Measurements from ENCODE around the gene C5.

The C5 gene

GRCh38 chr9:120920806-120921178 is 129.3 kb downstream of the C5 start:
- Histone ChIP-seq H3K4me3 (ENCODE audit: low read depth, low read length) (no peak overlapping the region), H3K36me3 (ENCODE audit: control insufficient read depth, insufficient read depth, low read length) (no peaks in the 10 kb centered on the region), H3K79me2 (no peaks in the 10 kb centered on the region), H3K4me2 (ENCODE audit: low read length) (no peak overlapping the region), H3K27ac (no peak overlapping the region), H3K9me3 (ENCODE audit: control insufficient read depth, low read length) (no peaks in the 10 kb centered on the region), H2AFZ (no peak overlapping the region), H3K27me3 (ENCODE audit: control insufficient read depth, insufficient read depth, low read length) (no peaks in the 10 kb centered on the region), H3K4me1 (no peaks in the 10 kb centered on the region), H3K9ac (no peak overlapping the region)
- TF ChIP-seq, protein P1, sequence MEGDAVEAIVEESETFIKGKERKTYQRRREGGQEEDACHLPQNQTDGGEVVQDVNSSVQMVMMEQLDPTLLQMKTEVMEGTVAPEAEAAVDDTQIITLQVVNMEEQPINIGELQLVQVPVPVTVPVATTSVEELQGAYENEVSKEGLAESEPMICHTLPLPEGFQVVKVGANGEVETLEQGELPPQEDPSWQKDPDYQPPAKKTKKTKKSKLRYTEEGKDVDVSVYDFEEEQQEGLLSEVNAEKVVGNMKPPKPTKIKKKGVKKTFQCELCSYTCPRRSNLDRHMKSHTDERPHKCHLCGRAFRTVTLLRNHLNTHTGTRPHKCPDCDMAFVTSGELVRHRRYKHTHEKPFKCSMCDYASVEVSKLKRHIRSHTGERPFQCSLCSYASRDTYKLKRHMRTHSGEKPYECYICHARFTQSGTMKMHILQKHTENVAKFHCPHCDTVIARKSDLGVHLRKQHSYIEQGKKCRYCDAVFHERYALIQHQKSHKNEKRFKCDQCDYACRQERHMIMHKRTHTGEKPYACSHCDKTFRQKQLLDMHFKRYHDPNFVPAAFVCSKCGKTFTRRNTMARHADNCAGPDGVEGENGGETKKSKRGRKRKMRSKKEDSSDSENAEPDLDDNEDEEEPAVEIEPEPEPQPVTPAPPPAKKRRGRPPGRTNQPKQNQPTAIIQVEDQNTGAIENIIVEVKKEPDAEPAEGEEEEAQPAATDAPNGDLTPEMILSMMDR (IDR thresholded peaks at IDR 0.05) = no peak

GRCh38 chr9:120919843-120920805 is 130.0 kb downstream of the C5 start:
- no peak overlapping the region for H3K9ac ChIP-seq

DNA sequence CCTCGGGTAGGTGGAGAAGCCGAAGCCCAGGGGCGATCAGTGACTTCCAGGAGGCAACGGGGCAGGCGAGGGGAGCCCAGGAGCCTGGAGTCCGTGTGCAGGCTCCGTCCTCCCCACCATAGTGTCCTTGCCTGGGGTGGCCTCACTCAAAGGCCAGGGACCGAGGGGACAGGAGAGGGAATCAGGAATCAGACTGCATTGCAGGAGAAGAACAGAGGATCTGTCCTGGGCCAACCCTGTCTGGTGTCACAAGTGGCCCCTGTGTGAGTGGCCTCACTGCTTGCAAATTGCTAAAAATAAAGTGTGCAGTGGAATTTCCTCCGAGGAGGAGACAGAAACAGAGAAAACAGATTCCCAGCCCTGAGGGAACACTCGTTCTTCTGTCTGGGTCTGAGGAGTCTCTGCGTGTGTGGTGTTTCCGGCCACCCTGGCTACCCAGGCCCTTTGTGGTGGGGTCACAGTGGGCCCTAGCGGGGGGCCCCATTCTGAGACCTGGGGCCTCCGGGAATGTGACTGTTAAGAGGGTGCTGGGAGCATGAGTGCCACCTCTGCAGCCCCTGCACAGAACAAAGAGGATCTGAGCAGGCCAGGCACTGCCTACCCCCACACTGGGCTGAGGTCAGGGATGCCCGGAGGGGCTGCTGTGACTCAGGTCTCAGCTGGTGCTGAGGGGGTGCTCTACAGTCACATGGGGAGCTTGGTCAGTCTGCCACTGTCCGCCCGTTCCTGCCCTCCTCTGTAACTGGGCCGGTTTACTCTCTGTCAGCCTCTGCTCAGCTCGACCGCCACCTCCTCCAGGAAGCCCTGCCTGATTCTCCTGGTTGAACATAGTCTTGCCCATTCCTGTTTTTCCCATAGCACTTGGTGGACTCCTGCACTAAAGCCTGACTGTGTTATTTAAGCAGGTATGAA is 130.9 kb downstream of the C5 start:
- H3K4me1 ChIP-seq = no peaks in the 10 kb centered on the region
- no peak overlapping the region for H2AFZ ChIP-seq
- no peaks in the 10 kb centered on the region for H3K27me3 ChIP-seq (ENCODE audit: control insufficient read depth, insufficient read depth, low read length)
- no peak overlapping the region for H3K27ac ChIP-seq
- H3K4me2 ChIP-seq (ENCODE audit: low read length) = no peak overlapping the region
- H3K9ac ChIP-seq = no peak overlapping the region
- H3K79me2 ChIP-seq = no peaks in the 10 kb centered on the region
- no peaks in the 10 kb centered on the region for H3K36me3 ChIP-seq (ENCODE audit: control insufficient read depth, insufficient read depth, low read length)
- no peak overlapping the region for H3K4me3 ChIP-seq (ENCODE audit: low read depth, low read length)
- TF ChIP-seq, protein P1 (IDR thresholded peaks at IDR 0.05) = no peak
- no peaks in the 10 kb centered on the region for H3K9me3 ChIP-seq (ENCODE audit: control insufficient read depth, low read length)

More at GRCh38 chr9:120919843-120920805, 130.0 kb downstream of the C5 start:
- H3K79me2 ChIP-seq = no peaks in the 10 kb centered on the region
- H3K27me3 ChIP-seq (ENCODE audit: control insufficient read depth, insufficient read depth, low read length) = no peaks in the 10 kb centered on the region
- H2AFZ ChIP-seq = peak overlapping the region; percentile 22
- H3K4me3 ChIP-seq (ENCODE audit: low read depth, low read length) = no peak overlapping the region
- TF ChIP-seq, protein P1 (IDR thresholded peaks at IDR 0.05) = no peak
- H3K9me3 ChIP-seq (ENCODE audit: control insufficient read depth, low read length) = no peaks in the 10 kb centered on the region
- H3K4me1 ChIP-seq = no peaks in the 10 kb centered on the region
- no peak overlapping the region for H3K27ac ChIP-seq
- no peaks in the 10 kb centered on the region for H3K36me3 ChIP-seq (ENCODE audit: control insufficient read depth, insufficient read depth, low read length)
- no peak overlapping the region for H3K4me2 ChIP-seq (ENCODE audit: low read length)

DNA sequence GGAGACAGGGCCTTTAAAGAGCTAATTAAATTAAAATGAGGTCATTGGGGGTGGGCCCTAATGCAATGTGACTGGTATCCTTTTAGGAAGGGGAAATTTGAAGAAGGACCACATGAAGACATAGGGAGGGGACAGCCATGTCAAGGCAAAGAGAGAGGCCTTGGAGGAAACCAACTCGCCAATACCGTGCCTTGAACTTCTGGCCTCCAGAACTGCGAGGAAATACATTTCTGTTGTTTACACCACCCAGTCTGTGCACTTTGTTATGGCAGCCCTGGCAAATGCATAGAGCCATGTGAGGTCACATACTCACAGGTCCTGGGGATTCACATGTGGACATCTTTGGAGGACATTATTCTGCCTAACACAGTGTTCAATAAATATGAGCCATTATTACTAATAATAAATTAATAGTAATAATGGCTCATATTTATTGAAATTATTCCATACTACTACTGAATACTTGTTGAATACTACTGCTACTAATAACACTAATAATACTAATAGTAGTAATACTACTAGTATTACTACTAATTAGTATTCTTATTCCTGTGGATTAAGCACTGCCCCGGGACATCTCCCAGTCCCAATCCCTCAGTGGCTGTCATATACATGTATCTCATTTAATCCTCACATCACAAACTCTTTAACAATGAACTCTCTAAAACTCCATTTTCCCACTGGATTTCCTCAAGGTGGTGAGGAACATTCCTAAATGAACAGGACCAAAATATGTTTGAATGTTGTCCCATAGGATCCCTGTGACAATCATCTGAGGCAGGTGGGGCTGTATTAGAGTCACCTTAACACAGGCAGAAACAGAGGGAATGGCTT is 131.9 kb downstream of the C5 start:
- no peaks in the 10 kb centered on the region for H3K4me1 ChIP-seq
- H3K4me2 ChIP-seq (ENCODE audit: low read length) = no peak overlapping the region
- no peak overlapping the region for H2AFZ ChIP-seq
- H3K36me3 ChIP-seq (ENCODE audit: control insufficient read depth, insufficient read depth, low read length) = no peaks in the 10 kb centered on the region
- H3K9ac ChIP-seq = no peak overlapping the region
- TF ChIP-seq, protein P1 (IDR thresholded peaks at IDR 0.05) = no peak
- no peaks in the 10 kb centered on the region for H3K9me3 ChIP-seq (ENCODE audit: control insufficient read depth, low read length)
- no peak overlapping the region for H3K27ac ChIP-seq
- H3K79me2 ChIP-seq = no peaks in the 10 kb centered on the region
- H3K27me3 ChIP-seq (ENCODE audit: control insufficient read depth, insufficient read depth, low read length) = no peaks in the 10 kb centered on the region
- H3K4me3 ChIP-seq (ENCODE audit: low read depth, low read length) = no peak overlapping the region
